IMR-90 (cell line): ENCODE data around the gene PLCB4. TPM values are rescaled to one million over a fixed set of nuclear protein-coding genes. Genes with fewer than 3 reads are reported as not detected.

Source experiments
- ATAC-seq: fragments of 200-7000 bp; cut with Tn5 transposase; 2 replicates; pipeline ENCODE4 v1.9.1; 2020; ENCODE audit warnings: low read depth, mild to moderate bottlenecking, moderate library complexity
- BruUV-seq: library from RNA; stranded (reverse); fragments of 400-500 nt; replicated peaks from 2 replicates; lab custom pipeline; 2021; lab: Mats Ljungman, UMichigan
- CTCF ChIA-PET: fragments of 300-600 bp; formaldehyde crosslinking; extraction: SDS; loops from one replicate; lab custom pipeline; 2021; ENCODE audit warnings: antibody characterized with exemption; lab: Yijun Ruan, JAX
- POLR2A ChIA-PET: fragments of 300-600 bp; sonication (Branson Sonifier 250); formaldehyde crosslinking; loops from one replicate; lab custom pipeline; 2022; ENCODE audit warnings: antibody characterized with exemption; ENCODE audit not compliant: unreplicated experiment; lab: Charles Lee
- DNase-seq: peaks from one replicate; pipeline ENCODE4 v3.0.0; 2013
- H2AFZ ChIP-seq: replicated peaks from 2 replicates; pipeline ENCODE3; 2013; ENCODE audit warnings: low read length, mild to moderate bottlenecking; ENCODE audit not compliant: poor library complexity
- H2AK5ac ChIP-seq: 2 replicates; pipeline ENCODE4 v1.6.1; 2013; ENCODE audit warnings: low read depth, low read length, inconsistent platforms
- H2AK9ac ChIP-seq: replicated peaks from 2 replicates; pipeline ENCODE3; 2013; ENCODE audit warnings: mild to moderate bottlenecking, low read depth, low read length, moderate library complexity; ENCODE audit not compliant: poor library complexity
- H2BK120ac ChIP-seq: 2 replicates; pipeline ENCODE4 v1.6.1; 2013; ENCODE audit warnings: low read depth, low read length, inconsistent platforms
- H2BK15ac ChIP-seq: 3 replicates; pipeline ENCODE4 v1.6.1; 2013; ENCODE audit warnings: low read depth, low read length, inconsistent platforms
- H2BK20ac ChIP-seq: 2 replicates; pipeline ENCODE4 v1.6.1; 2013; ENCODE audit warnings: low read depth, mild to moderate bottlenecking, inconsistent platforms, low read length, moderate library complexity
- H2BK5ac ChIP-seq: 2 replicates; pipeline ENCODE4 v1.6.1; 2013; ENCODE audit warnings: mild to moderate bottlenecking, low read depth, low read length, inconsistent platforms; ENCODE audit not compliant: poor library complexity, severe bottlenecking
- H3K14ac ChIP-seq: replicated peaks from 2 replicates; pipeline ENCODE4 v1.6.1; 2013; ENCODE audit warnings: low read depth, low read length, inconsistent platforms
- H3K18ac ChIP-seq: 2 replicates; pipeline ENCODE4 v1.6.1; 2013; ENCODE audit warnings: low read depth, low read length, control low read depth
- H3K23ac ChIP-seq: 2 replicates; pipeline ENCODE4 v1.6.1; 2013; ENCODE audit warnings: low read depth, low read length, inconsistent platforms
- H3K27ac ChIP-seq: 2 replicates; pipeline ENCODE4 v1.5.1; 2013; ENCODE audit warnings: mild to moderate bottlenecking, control low read depth, low read length; ENCODE audit not compliant: insufficient read depth
- H3K27me3 ChIP-seq: 2 replicates; pipeline ENCODE4 v1.6.1; 2013; ENCODE audit warnings: low read length; ENCODE audit not compliant: control insufficient read depth, insufficient read depth
- H3K36me3 ChIP-seq: 2 replicates; pipeline ENCODE4 v1.6.1; 2013; ENCODE audit warnings: low read length, mixed read lengths; ENCODE audit not compliant: control insufficient read depth, insufficient read depth
- H3K4ac ChIP-seq: 2 replicates; pipeline ENCODE4 v1.6.1; 2013; ENCODE audit warnings: low read depth, low read length, inconsistent platforms
- H3K4me1 ChIP-seq: 2 replicates; pipeline ENCODE4 v1.6.1; 2013; ENCODE audit warnings: low read length, mixed read lengths; ENCODE audit not compliant: control insufficient read depth, insufficient read depth
- H3K4me2 ChIP-seq: 2 replicates; pipeline ENCODE4 v1.6.1; 2013; ENCODE audit warnings: low read depth, mild to moderate bottlenecking, control low read depth, low read length, moderate library complexity
- H3K4me3 ChIP-seq: 2 replicates; pipeline ENCODE4 v1.5.1; 2013; ENCODE audit warnings: low read depth, mild to moderate bottlenecking, control low read depth, low read length, moderate library complexity; ENCODE audit not compliant: insufficient read depth
- H3K56ac ChIP-seq: 2 replicates; pipeline ENCODE4 v1.6.1; 2013; ENCODE audit warnings: low read length, inconsistent platforms; ENCODE audit not compliant: insufficient read depth; ENCODE audit errors: extremely low read depth
- H3K79me1 ChIP-seq, 2 experiments: 2 replicates each; pipeline ENCODE4 v1.6.1; 2013; ENCODE audit warnings: low read length in 2 of 2, inconsistent platforms in 1 of 2, low read depth in 1 of 2
- H3K9ac ChIP-seq: 2 replicates; pipeline ENCODE4 v1.6.1; 2013; ENCODE audit warnings: low read depth, low read length, control low read depth
- H3K9me1 ChIP-seq: 2 replicates; pipeline ENCODE4 v1.6.1; 2013; ENCODE audit warnings: low read length, inconsistent platforms; ENCODE audit not compliant: insufficient read depth
- H3K9me3 ChIP-seq: 2 replicates; pipeline ENCODE4 v1.6.1; 2013; ENCODE audit warnings: low read length; ENCODE audit not compliant: control insufficient read depth, insufficient read depth
- H4K20me1 ChIP-seq: 2 replicates; pipeline ENCODE4 v1.6.1; 2013; ENCODE audit warnings: low read length, inconsistent platforms; ENCODE audit not compliant: insufficient read depth
- H4K5ac ChIP-seq: 2 replicates; pipeline ENCODE4 v1.6.1; 2013; ENCODE audit warnings: mild to moderate bottlenecking, low read depth, low read length, control low read depth
- H4K8ac ChIP-seq, 2 experiments: 2 replicates each; pipeline ENCODE4 v1.6.1; 2013; ENCODE audit warnings: low read depth in 2 of 2, low read length in 2 of 2, control low read depth in 1 of 2, inconsistent platforms in 1 of 2
- H4K91ac ChIP-seq: 2 replicates; pipeline ENCODE4 v1.6.1; 2013; ENCODE audit warnings: low read depth, low read length, inconsistent platforms; ENCODE audit not compliant: insufficient read depth
- NFE2L2 ChIP-seq: fragments of 150-350 bp; IDR thresholded peaks from 2 replicates; pipeline ENCODE4 v1.6.1; 2016; ENCODE audit warnings: low read depth, mild to moderate bottlenecking, low read length
- RAD21 ChIP-seq: IDR thresholded peaks from 2 replicates; pipeline ENCODE4 v1.6.1; 2012; ENCODE audit warnings: low read length, improper control_type of control experiment
- WGBS, 2 experiments: methylation state at CpG; one replicate each; pipeline versions ENCODE4 v1.1.5 to v1.1.7; 2013; ENCODE audit warnings: missing lambda C conversion rate in 2 of 2; ENCODE audit not compliant: insufficient read length in 1 of 2; ENCODE audit errors: extremely low coverage in 2 of 2; 5-methylcytosine and 5-hydroxymethylcytosine counted together
- dilution Hi-C: fragments of 300-500 bp; cut with HindIII; formaldehyde crosslinking; loops from one replicate; pipeline ENCODE4 v1.14.3; 2018; ENCODE audit warnings: low sequenced_read_pairs; ENCODE audit not compliant: unreplicated experiment
- in situ Hi-C: fragments of 300-500 bp; cut with MboI; formaldehyde crosslinking; loops from 3 replicates; pipeline ENCODE4 v1.14.3; 2019; ENCODE audit warnings: low sequenced_read_pairs, inconsistent platforms, mixed read lengths
- intact Hi-C: fragments of 100-400 bp; cut with micrococcal nuclease; formaldehyde crosslinking; loops from 2 replicates; pipeline ENCODE4 v1.10.0; 2022
- polyA plus RNA-seq, 3 experiments: library from polyadenylated mRNA; depleted of rRNA; stranded (reverse); fragments of >200 nt; gene quantifications; 2 replicates each; pipeline ENCODE4 v1.2.3, GENCODE V29; 2012; ENCODE audit warnings: low replicate concordance in 1 of 3
- total RNA-seq: library from RNA; depleted of rRNA; stranded (reverse); fragments of >200 nt; gene quantifications from 2 replicates; pipeline ENCODE4 v1.2.3, GENCODE V29; 2012
- TF ChIP-seq, protein P1 (sequence below): conservative IDR thresholded peaks from 2 replicates; pipeline ENCODE4 v1.5.1; 2012; ENCODE audit warnings: mild to moderate bottlenecking, low read depth, low read length, improper control_type of control experiment

PLCB4 gene
- total and polyA plus RNA-seq, 2 of the 4 experiments (the other 2 are of a cell fraction): 12.5 to 24.0 TPM

DNA sequence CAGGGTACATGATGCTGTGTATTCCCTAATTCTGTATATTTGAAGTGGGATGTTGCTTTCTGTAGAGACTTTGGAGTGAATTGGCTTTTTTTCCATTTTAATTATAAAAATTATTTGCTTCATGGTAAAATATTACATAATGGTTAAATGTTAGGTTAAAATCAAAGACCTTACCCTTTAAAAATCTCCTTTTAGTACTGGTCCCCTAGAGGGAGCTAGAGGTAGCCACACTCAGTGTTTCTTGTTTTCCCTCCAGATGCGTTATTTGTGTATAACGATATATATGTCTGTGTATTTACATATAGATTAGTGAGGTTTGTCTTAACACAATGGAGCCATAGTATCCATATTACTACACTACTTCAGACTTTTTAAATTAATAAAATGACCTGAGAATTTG lies 146.7 kb downstream of the PLCB4 start:
- H3K4me2 ChIP-seq: no peak overlapping the region
- no peak for TF ChIP-seq RAD21
- TF ChIP-seq, protein P1, sequence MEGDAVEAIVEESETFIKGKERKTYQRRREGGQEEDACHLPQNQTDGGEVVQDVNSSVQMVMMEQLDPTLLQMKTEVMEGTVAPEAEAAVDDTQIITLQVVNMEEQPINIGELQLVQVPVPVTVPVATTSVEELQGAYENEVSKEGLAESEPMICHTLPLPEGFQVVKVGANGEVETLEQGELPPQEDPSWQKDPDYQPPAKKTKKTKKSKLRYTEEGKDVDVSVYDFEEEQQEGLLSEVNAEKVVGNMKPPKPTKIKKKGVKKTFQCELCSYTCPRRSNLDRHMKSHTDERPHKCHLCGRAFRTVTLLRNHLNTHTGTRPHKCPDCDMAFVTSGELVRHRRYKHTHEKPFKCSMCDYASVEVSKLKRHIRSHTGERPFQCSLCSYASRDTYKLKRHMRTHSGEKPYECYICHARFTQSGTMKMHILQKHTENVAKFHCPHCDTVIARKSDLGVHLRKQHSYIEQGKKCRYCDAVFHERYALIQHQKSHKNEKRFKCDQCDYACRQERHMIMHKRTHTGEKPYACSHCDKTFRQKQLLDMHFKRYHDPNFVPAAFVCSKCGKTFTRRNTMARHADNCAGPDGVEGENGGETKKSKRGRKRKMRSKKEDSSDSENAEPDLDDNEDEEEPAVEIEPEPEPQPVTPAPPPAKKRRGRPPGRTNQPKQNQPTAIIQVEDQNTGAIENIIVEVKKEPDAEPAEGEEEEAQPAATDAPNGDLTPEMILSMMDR: peak; percentile 34
- no peak for TF ChIP-seq NFE2L2
- no peaks in the 10 kb centered on the region for H3K9me3 ChIP-seq
- ATAC-seq: no peak
- no peak overlapping the region for H2AK5ac ChIP-seq
- H3K4ac ChIP-seq: no peak overlapping the region
- no peak overlapping the region for H2BK20ac ChIP-seq
- no peak overlapping the region for H3K23ac ChIP-seq
- no peak overlapping the region for H3K4me3 ChIP-seq
- no peak overlapping the region for H3K14ac ChIP-seq
- no CpG with 5 or more reads among the region's 2 CpGs for WGBS, 2 experiments
- DNase-seq: no peak
- no peak overlapping the region for H4K8ac ChIP-seq
- CTCF ChIA-PET: no interaction called here
- H2BK15ac ChIP-seq: no peak overlapping the region
- dilution Hi-C loops (no loop called here), in situ Hi-C loops (no loop called here), intact Hi-C loops (loop anchor here (5.0 kb wide), 1 partner anchor 148 kb away; the partner anchor contains the start of gene PLCB4)
- peaks cover 15 to 60% of the 10 kb centered on the region in 2 experiments for H3K79me1 ChIP-seq
- H2AFZ ChIP-seq: no peak overlapping the region
- H4K5ac ChIP-seq: no peak overlapping the region
- no peak overlapping the region for H4K91ac ChIP-seq
- no peak overlapping the region for H2AK9ac ChIP-seq
- H3K27ac ChIP-seq: no peak overlapping the region
- no peaks in the 10 kb centered on the region for H3K36me3 ChIP-seq
- H2BK120ac ChIP-seq: no peak overlapping the region
- H3K4me1 ChIP-seq: peaks cover 8% of the 10 kb centered on the region
- BruUV-seq: no TSS peak
- H3K18ac ChIP-seq: no peak overlapping the region
- H3K9ac ChIP-seq: no peak overlapping the region
- no peaks in the 10 kb centered on the region for H3K27me3 ChIP-seq
- H3K56ac ChIP-seq: no peak overlapping the region
- POLR2A ChIA-PET: no interaction called here
- peaks cover 15% of the 10 kb centered on the region for H4K20me1 ChIP-seq
- H2BK5ac ChIP-seq: no peak overlapping the region
- peaks cover 11% of the 10 kb centered on the region for H3K9me1 ChIP-seq
